DMS153 treated with DMSO at 0.1 percent for 48 hours (cell line): Measurements from ENCODE around the gene ZNF84.

Source experiments
- DNase-seq: peaks from one replicate; lab custom pipeline; 2025; ENCODE audit not compliant: unreplicated experiment; lab: John Stamatoyannopoulos, UW

ZNF84 gene

GRCh38 chr12:133037207-133038005 lies at the start of gene ZNF84:
TSS of gene ZNF84 (plus strand) at chr12:133037509. CDS start at chr12:133041468, 3,959 bp downstream.
- peak; percentile 98 for DNase-seq

- DNase-seq, result no peak
These were observed 38.6 kb upstream of the ZNF84 start for GRCh38 chr12:132998741-132999140.

GRCh38 chr12:133010657-133011297 lies 26.5 kb upstream of the ZNF84 start:
- DNase-seq, result no peak

GRCh38 chr12:133023566-133023965 lies 13.7 kb upstream of the ZNF84 start:
- DNase-seq, result no peak

GRCh38 chr12:133026996-133027395 lies 10.3 kb upstream of the ZNF84 start:
- DNase-seq, result no peak

- no peak for DNase-seq
These were observed 905 bp downstream of the ZNF84 start for GRCh38 chr12:133038118-133038709.

- DNase-seq, result no peak
These were observed 9.4 kb downstream of the ZNF84 start for GRCh38 chr12:133046698-133047097.

GRCh38 chr12:133057446-133057845 lies 20.1 kb downstream of the ZNF84 start:
- DNase-seq, result no peak

- DNase-seq, result peak; percentile 5
These were observed 21.1 kb downstream of the ZNF84 start for GRCh38 chr12:133058203-133059113.

GRCh38 chr12:133061954-133062353 lies 24.6 kb downstream of the ZNF84 start:
- no peak for DNase-seq

- DNase-seq, result no peak
These were observed 26.2 kb downstream of the ZNF84 start for GRCh38 chr12:133063556-133063955.

GRCh38 chr12:133073836-133074235 lies 36.5 kb downstream of the ZNF84 start:
- DNase-seq, result no peak

GRCh38 chr12:133080026-133080367 lies 42.7 kb downstream of the ZNF84 start:
- peak; percentile 100 for DNase-seq

GRCh38 chr12:133080368-133081158 lies 43.3 kb downstream of the ZNF84 start, which contains the start of gene ZNF140:
TSS of gene ZNF140 (plus strand) at chr12:133080923. CDS start at chr12:133081321, 398 bp downstream.
- peak; percentile 100 for DNase-seq

GRCh38 chr12:133081159-133081780 lies 44.0 kb downstream of the ZNF84 start:
- DNase-seq, result no peak

GRCh38 chr12:133083345-133083744 lies 46.0 kb downstream of the ZNF84 start:
- DNase-seq, result no peak

GRCh38 chr12:133105620-133106019 lies 68.3 kb downstream of the ZNF84 start:
- no peak for DNase-seq

- no peak for DNase-seq
These were observed 68.9 kb downstream of the ZNF84 start for GRCh38 chr12:133106253-133106652.

- DNase-seq, result no peak
These were observed 69.8 kb downstream of the ZNF84 start for GRCh38 chr12:133107121-133107520.

- no peak for DNase-seq
These were observed 70.8 kb downstream of the ZNF84 start for GRCh38 chr12:133108150-133108549.
